ENCODE measurements around the gene MRFAP1. TPM values are rescaled to one million over a fixed set of nuclear protein-coding genes. Genes with fewer than 3 reads are reported as not detected.

The MRFAP1 gene
- total RNA-seq (100 to 1,000 TPM; 172 to 181 TPM), total RNA-seq (62.3 to 301 (median 155) reads per million in 172 experiments)
- polyA plus RNA-seq (2013, experiment 1 of 2): 129 TPM
- polyA plus RNA-seq (2013, experiment 2 of 2): 158 TPM

DNA sequence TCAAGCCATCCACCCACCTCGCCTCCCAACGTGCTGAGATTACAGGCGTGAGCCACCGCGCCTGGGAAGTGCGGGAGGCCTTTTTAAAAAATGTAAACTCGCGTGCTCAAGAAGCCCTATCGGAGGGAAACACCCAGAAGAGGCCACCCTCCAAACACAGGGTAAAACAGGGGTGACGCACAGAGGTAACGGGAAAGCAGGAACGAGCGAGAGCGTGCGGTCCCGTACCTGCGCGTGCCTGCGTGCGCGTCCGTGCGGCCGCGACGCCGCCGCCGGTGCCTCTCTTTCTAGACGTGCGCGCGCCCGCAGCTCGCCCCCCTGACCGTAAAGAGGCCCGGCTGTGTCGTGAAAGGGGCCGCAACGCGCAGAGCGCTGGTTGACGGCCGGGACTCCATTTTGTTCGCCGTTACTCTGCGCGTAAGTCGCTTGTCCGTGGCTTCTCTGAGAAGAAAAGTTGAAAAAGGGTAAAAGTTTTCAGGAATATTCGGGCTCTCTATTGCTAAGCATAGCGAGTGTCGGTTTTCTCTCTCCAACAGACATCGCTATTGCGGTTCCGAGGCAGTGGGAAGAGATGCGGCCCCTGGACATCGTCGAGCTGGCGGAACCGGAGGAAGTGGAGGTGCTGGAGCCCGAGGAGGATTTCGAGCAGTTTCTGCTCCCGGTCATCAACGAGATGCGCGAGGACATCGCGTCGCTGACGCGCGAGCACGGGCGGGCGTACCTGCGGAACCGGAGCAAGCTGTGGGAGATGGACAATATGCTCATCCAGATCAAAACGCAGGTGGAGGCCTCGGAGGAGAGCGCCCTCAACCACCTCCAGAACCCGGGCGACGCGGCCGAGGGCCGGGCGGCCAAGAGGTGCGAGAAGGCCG is at the start of gene MRFAP1:
Gene MRFAP1, plus strand, starts transcription at position 394 of the 872 bp plus-strand sequence. Its CDS starts 178 bp downstream, at position 572.
- H3K4me3 Mint-ChIP-seq: peak within 1 kb of the TSS; percentile 100
- Histone ChIP-seq H3K27ac (ENCODE audit: low read depth in 1 of 2, low read length in 2 of 2) (peak within 1 kb of the TSS; percentile 93 to 98), H3K9me3 (ENCODE audit: control insufficient read depth in 1 of 2, insufficient read depth in 1 of 2, low read length in 2 of 2) (no peaks in the 10 kb centered on the region), H3K4me3 (ENCODE audit: low read length) (peak within 1 kb of the TSS; percentile 77), H3K4me1 (ENCODE audit: insufficient read depth, low read length) (peaks cover 38% of the 10 kb centered on the region), H3K36me3 (ENCODE audit: insufficient read depth, low read length) (peaks cover 22% of the 10 kb centered on the region), H3K27me3 (ENCODE audit: control insufficient read depth in 1 of 2, insufficient read depth in 2 of 2, low read length in 2 of 2) (no peaks in the 10 kb centered on the region)
- H3K36me3 Mint-ChIP-seq (ENCODE audit: low read depth): peaks cover 44% of the 10 kb centered on the region
- intact Hi-C loops (cut with DNase I, micrococcal nuclease): loop anchor here (1.0 to 10.0 kb wide), 12 partner anchors 34 to 432 kb away; partner anchors contain the start of genes BLOC1S4 (in 2 of the 2), KIAA0232 (in 2 of the 2), MAN2B2 (in 2 of the 2) and GRPEL1 (in 1 of the 2)
- DNase-seq: peak; percentile 90 to 99 (median 94)
- H3K9me3 Mint-ChIP-seq: no peaks in the 10 kb centered on the region
- CTCF ChIA-PET: interaction anchor here (0.7 to 4.0 kb wide), 5 partner anchors 24 to 402 kb away, joined by 3 to 21 read pairs (median 6); partner anchors contain the start of gene TADA2B
- peak; percentile 78 for ATAC-seq (ENCODE audit: poor library complexity)
- POLR2A ChIA-PET: interaction anchor here (0.6 to 7.0 kb wide), 33 partner anchors 11 to 1795 kb away, joined by 3 to 169 read pairs (median 7); partner anchors contain the start of genes BLOC1S4, GRPEL1, KIAA0232 and MAN2B2
- H3K27ac Mint-ChIP-seq: peak within 1 kb of the TSS; percentile 99
- H3K27me3 Mint-ChIP-seq: no peaks in the 10 kb centered on the region
- H3K4me1 Mint-ChIP-seq (ENCODE audit: low read depth): peaks cover 45% of the 10 kb centered on the region
- TF ChIP-seq, protein P1, sequence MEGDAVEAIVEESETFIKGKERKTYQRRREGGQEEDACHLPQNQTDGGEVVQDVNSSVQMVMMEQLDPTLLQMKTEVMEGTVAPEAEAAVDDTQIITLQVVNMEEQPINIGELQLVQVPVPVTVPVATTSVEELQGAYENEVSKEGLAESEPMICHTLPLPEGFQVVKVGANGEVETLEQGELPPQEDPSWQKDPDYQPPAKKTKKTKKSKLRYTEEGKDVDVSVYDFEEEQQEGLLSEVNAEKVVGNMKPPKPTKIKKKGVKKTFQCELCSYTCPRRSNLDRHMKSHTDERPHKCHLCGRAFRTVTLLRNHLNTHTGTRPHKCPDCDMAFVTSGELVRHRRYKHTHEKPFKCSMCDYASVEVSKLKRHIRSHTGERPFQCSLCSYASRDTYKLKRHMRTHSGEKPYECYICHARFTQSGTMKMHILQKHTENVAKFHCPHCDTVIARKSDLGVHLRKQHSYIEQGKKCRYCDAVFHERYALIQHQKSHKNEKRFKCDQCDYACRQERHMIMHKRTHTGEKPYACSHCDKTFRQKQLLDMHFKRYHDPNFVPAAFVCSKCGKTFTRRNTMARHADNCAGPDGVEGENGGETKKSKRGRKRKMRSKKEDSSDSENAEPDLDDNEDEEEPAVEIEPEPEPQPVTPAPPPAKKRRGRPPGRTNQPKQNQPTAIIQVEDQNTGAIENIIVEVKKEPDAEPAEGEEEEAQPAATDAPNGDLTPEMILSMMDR (IDR thresholded peaks at IDR 0.05): no peak

DNA sequence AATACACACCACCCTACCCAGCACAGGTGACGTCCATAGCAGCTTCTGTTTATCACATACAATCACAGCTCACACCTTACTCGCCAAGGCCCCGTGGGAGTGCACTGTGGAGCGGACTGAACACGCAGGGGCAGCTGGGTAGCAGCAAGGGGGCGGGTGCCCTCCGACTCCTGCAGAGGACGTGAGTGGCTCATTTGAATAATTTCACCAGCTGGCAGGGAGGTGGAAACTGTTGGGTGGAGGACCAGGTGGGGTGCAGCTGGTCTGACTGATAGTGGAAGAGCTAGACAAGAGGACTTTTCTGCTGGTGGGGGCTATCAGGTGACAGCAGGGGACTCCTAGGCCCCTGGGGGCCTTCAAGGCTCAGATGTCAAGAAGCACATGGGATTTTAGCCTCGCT is 49.2 kb upstream of the MRFAP1 start:
- intact Hi-C loops (cut with DNase I, micrococcal nuclease): no loop called here
- Mint-ChIP-seq H3K27ac (no peak overlapping the region), H3K4me1 (ENCODE audit: low read depth) (no peaks in the 10 kb centered on the region), H3K27me3 (no peaks in the 10 kb centered on the region), H3K4me3 (no peak overlapping the region), H3K9me3 (no peaks in the 10 kb centered on the region), H3K36me3 (ENCODE audit: low read depth) (peaks cover 81% of the 10 kb centered on the region)
- Histone ChIP-seq H3K36me3 (ENCODE audit: insufficient read depth, low read length) (peaks cover 63% of the 10 kb centered on the region), H3K9me3 (ENCODE audit: control insufficient read depth in 1 of 2, insufficient read depth in 1 of 2, low read length in 2 of 2) (no peaks in the 10 kb centered on the region), H3K27ac (ENCODE audit: low read depth in 1 of 2, low read length in 2 of 2) (no peak overlapping the region), H3K4me3 (ENCODE audit: low read length) (no peak overlapping the region), H3K4me1 (ENCODE audit: insufficient read depth, low read length) (no peaks in the 10 kb centered on the region), H3K27me3 (ENCODE audit: control insufficient read depth in 1 of 2, insufficient read depth in 2 of 2, low read length in 2 of 2) (no peaks in the 10 kb centered on the region)
- CTCF ChIA-PET: no interaction called here
- DNase-seq (no peak), ATAC-seq (ENCODE audit: poor library complexity) (no peak)
- TF ChIP-seq, protein P1 (IDR thresholded peaks at IDR 0.05): no peak
- POLR2A ChIA-PET: no interaction called here

DNA sequence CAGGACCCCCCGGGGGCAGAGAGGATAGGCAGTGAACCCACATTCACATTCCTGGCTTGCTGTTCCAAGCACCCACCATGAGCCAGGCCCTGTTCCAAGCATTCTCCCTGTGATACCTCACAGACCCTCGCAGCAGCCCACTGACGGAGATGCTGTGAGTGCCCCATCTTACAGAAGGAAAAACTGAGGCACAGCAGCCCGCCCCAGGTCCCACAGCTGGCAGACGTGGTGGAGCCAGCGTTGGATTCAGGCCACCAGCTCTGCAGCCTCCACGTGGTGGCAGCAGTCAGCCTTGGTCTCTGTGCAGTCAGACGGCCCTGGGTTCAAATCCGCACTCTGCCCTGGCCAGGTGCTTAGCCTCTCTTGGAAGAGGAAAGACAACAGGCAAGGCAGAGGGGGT is 48.7 kb upstream of the MRFAP1 start:
- ChIA-PET CTCF (no interaction called here), POLR2A (no interaction called here)
- no peak overlapping the region for H3K27ac ChIP-seq (ENCODE audit: low read depth in 1 of 2, low read length in 2 of 2)
- H3K36me3 ChIP-seq (ENCODE audit: insufficient read depth, low read length): peaks cover 61% of the 10 kb centered on the region
- ATAC-seq (ENCODE audit: poor library complexity) (no peak), DNase-seq (no peak)
- Mint-ChIP-seq H3K4me3 (no peak overlapping the region), H3K27me3 (no peaks in the 10 kb centered on the region), H3K36me3 (ENCODE audit: low read depth) (peaks cover 81% of the 10 kb centered on the region), H3K27ac (no peak overlapping the region), H3K9me3 (no peaks in the 10 kb centered on the region), H3K4me1 (ENCODE audit: low read depth) (no peaks in the 10 kb centered on the region)
- no peaks in the 10 kb centered on the region for H3K9me3 ChIP-seq (ENCODE audit: control insufficient read depth in 1 of 2, insufficient read depth in 1 of 2, low read length in 2 of 2)
- H3K27me3 ChIP-seq (ENCODE audit: control insufficient read depth in 1 of 2, insufficient read depth in 2 of 2, low read length in 2 of 2): no peaks in the 10 kb centered on the region
- H3K4me1 ChIP-seq (ENCODE audit: insufficient read depth, low read length): no peaks in the 10 kb centered on the region
- intact Hi-C loops (cut with DNase I, micrococcal nuclease): no loop called here
- TF ChIP-seq, protein P1 (IDR thresholded peaks at IDR 0.05): no peak
- H3K4me3 ChIP-seq (ENCODE audit: low read length): no peak overlapping the region

Data from CD4-positive, alpha-beta T cell (primary cell).